A549 (cell line): Measurements from ENCODE around the gene MCCC1.

ENCODE experiments used
- CTCF ChIP-seq: fragments of >200 bp; sonication (Bioruptor Twin); formaldehyde crosslinking; IDR thresholded peaks from 3 replicates; pipeline ENCODE4 v1.5.1; 2016
- POLR2A ChIP-seq: IDR thresholded peaks from 2 replicates; pipeline ENCODE4 v1.6.1; 2012; ENCODE audit warnings: mild to moderate bottlenecking, low read length
- RAD21 ChIP-seq, 2 experiments: fragments of >200 bp in 1 of 2; sonication (Bioruptor Twin) in 1 of 2; formaldehyde crosslinking in 1 of 2; IDR thresholded peaks in 1 of 2; conservative IDR thresholded peaks in 1 of 2; 2 replicates in 1 of 2; 3 replicates in 1 of 2; pipeline ENCODE4 v1.6.1; 2012 to 2018; ENCODE audit warnings: inconsistent platforms in 1 of 2
- RARB ChIP-seq: fragments of 250-450 bp; sonication (Bioruptor Pico); IDR thresholded peaks from 2 replicates; pipeline ENCODE4 v1.8.0; 2021; ENCODE audit warnings: mild to moderate bottlenecking, moderate library complexity
- RFX5 ChIP-seq: fragments of 450-650 bp; IDR thresholded peaks from 2 replicates; pipeline ENCODE4 v1.7.1; 2014; ENCODE audit warnings: antibody characterized with exemption, mild to moderate bottlenecking, moderate library complexity
- RNF2 ChIP-seq: fragments of 200-600 bp; sonication (generic); IDR thresholded peaks from 2 replicates; pipeline ENCODE4 v1.6.1; 2016; ENCODE audit warnings: low read depth, mild to moderate bottlenecking, antibody characterized with exemption, moderate library complexity, borderline replicate concordance
- TP53 ChIP-seq: fragments of 250-450 bp; sonication (Bioruptor Pico); IDR thresholded peaks from 2 replicates; pipeline ENCODE4 v1.5.0; 2021; ENCODE audit warnings: mild to moderate bottlenecking, moderate library complexity
- TF ChIP-seq, protein P1 (sequence below): fragments of 150-350 bp; IDR thresholded peaks from 2 replicates; pipeline ENCODE4 v1.6.1; 2014; ENCODE audit warnings: low read depth, mild to moderate bottlenecking, low read length

DNA sequence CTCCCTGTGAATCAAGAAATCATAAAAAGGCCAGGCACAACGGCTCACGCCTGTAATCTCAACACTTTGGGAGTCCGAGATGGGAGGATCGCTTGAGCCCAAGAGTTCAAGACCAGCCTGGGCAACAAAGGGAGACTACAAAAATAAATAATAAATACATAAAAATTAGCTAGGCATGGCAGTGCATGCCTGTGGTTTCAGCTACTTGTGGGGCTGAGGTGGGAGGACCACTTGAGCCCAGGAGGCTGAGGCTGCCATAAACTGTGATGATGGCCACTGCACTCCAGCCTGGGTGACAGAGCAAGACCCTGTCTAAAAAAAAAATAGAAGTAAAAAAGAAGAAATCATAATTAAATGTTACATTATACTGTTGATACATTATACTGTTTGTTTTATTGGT lies 91.0 kb downstream of the MCCC1 start:
- no peak for TF ChIP-seq RNF2
- no peak for TF ChIP-seq RFX5
- no peak for TF ChIP-seq TP53 (CRISPR knock-in tag)
- no peak for TF ChIP-seq RARB
- TF ChIP-seq, protein P1, sequence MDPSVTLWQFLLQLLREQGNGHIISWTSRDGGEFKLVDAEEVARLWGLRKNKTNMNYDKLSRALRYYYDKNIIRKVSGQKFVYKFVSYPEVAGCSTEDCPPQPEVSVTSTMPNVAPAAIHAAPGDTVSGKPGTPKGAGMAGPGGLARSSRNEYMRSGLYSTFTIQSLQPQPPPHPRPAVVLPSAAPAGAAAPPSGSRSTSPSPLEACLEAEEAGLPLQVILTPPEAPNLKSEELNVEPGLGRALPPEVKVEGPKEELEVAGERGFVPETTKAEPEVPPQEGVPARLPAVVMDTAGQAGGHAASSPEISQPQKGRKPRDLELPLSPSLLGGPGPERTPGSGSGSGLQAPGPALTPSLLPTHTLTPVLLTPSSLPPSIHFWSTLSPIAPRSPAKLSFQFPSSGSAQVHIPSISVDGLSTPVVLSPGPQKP, result no peak
- TF ChIP-seq POLR2A, result no peak
- no peak for TF ChIP-seq RAD21 (conservative IDR thresholded peaks at IDR 0.05 in 1 of 2, IDR thresholded peaks at IDR 0.05 in 1 of 2)
- TF ChIP-seq CTCF, result no peak
